ENCODE measurements around the gene OR2H2. TPM values are rescaled to one million over a fixed set of nuclear protein-coding genes. Genes with fewer than 3 reads are reported as not detected.

The OR2H2 gene
- polyA plus RNA-seq, 2 donors, result not detected

- Histone ChIP-seq H3K4me3 (ENCODE audit: low read depth in 1 of 2, low read length in 2 of 2) (no peak overlapping the region), H3K36me3 (ENCODE audit: control insufficient read depth in 2 of 2, insufficient read depth in 2 of 2, low read length in 1 of 2) (no peaks in the 10 kb centered on the region), H3K27me3 (ENCODE audit: control insufficient read depth in 1 of 2, insufficient read depth in 2 of 2, low read length in 2 of 2) (no peaks in the 10 kb centered on the region), H3K4me1 (ENCODE audit: control insufficient read depth in 2 of 2, insufficient read depth in 2 of 2, low read length in 1 of 2) (no peaks in the 10 kb centered on the region), H3K27ac (ENCODE audit: low read depth in 2 of 2, low read length in 1 of 2) (no peak overlapping the region), H3K9me3 (ENCODE audit: control insufficient read depth in 2 of 2, insufficient read depth in 1 of 2, low read depth in 1 of 2, low read length in 1 of 2) (no peaks in the 10 kb centered on the region)
These were observed 23.8 kb upstream of the OR2H2 start for GRCh38 chr6:29561091-29561490.

- H3K36me3 ChIP-seq (ENCODE audit: control insufficient read depth in 2 of 2, insufficient read depth in 2 of 2, low read length in 1 of 2), result no peaks in the 10 kb centered on the region
- H3K27ac ChIP-seq (ENCODE audit: low read depth in 2 of 2, low read length in 1 of 2), result no peak overlapping the region
- H3K4me3 ChIP-seq (ENCODE audit: low read depth in 1 of 2, low read length in 2 of 2), result no peak overlapping the region
- no peaks in the 10 kb centered on the region for H3K9me3 ChIP-seq (ENCODE audit: control insufficient read depth in 2 of 2, insufficient read depth in 1 of 2, low read depth in 1 of 2, low read length in 1 of 2)
- H3K27me3 ChIP-seq (ENCODE audit: control insufficient read depth in 1 of 2, insufficient read depth in 2 of 2, low read length in 2 of 2), result no peaks in the 10 kb centered on the region
- no peaks in the 10 kb centered on the region for H3K4me1 ChIP-seq (ENCODE audit: control insufficient read depth in 2 of 2, insufficient read depth in 2 of 2, low read length in 1 of 2)
- WGBS, 2 donors, result 67 to 82% methylated on average over 1 of the region's 1 CpG
These were observed 23.2 kb upstream of the OR2H2 start for GRCh38 chr6:29561606-29562181.

- no peaks in the 10 kb centered on the region for H3K36me3 ChIP-seq (ENCODE audit: control insufficient read depth in 2 of 2, insufficient read depth in 2 of 2, low read length in 1 of 2)
- no peaks in the 10 kb centered on the region for H3K27me3 ChIP-seq (ENCODE audit: control insufficient read depth in 1 of 2, insufficient read depth in 2 of 2, low read length in 2 of 2)
- WGBS, 2 donors, result 59 to 71% methylated on average over 3 of the region's 3 CpGs
- H3K27ac ChIP-seq (ENCODE audit: low read depth in 2 of 2, low read length in 1 of 2), result no peak overlapping the region
- no peaks in the 10 kb centered on the region for H3K4me1 ChIP-seq (ENCODE audit: control insufficient read depth in 2 of 2, insufficient read depth in 2 of 2, low read length in 1 of 2)
- no peak overlapping the region for H3K4me3 ChIP-seq (ENCODE audit: low read depth in 1 of 2, low read length in 2 of 2)
- no peaks in the 10 kb centered on the region for H3K9me3 ChIP-seq (ENCODE audit: control insufficient read depth in 2 of 2, insufficient read depth in 1 of 2, low read depth in 1 of 2, low read length in 1 of 2)
These were observed 21.4 kb upstream of the OR2H2 start for GRCh38 chr6:29563435-29563965.

GRCh38 chr6:29564875-29565274 is 20.0 kb upstream of the OR2H2 start:
- no peaks in the 10 kb centered on the region for H3K9me3 ChIP-seq (ENCODE audit: control insufficient read depth in 2 of 2, insufficient read depth in 1 of 2, low read depth in 1 of 2, low read length in 1 of 2)
- no peaks in the 10 kb centered on the region for H3K4me1 ChIP-seq (ENCODE audit: control insufficient read depth in 2 of 2, insufficient read depth in 2 of 2, low read length in 1 of 2)
- no peaks in the 10 kb centered on the region for H3K36me3 ChIP-seq (ENCODE audit: control insufficient read depth in 2 of 2, insufficient read depth in 2 of 2, low read length in 1 of 2)
- no peak overlapping the region for H3K27ac ChIP-seq (ENCODE audit: low read depth in 2 of 2, low read length in 1 of 2)
- no peaks in the 10 kb centered on the region for H3K27me3 ChIP-seq (ENCODE audit: control insufficient read depth in 1 of 2, insufficient read depth in 2 of 2, low read length in 2 of 2)
- H3K4me3 ChIP-seq (ENCODE audit: low read depth in 1 of 2, low read length in 2 of 2), result no peak overlapping the region

GRCh38 chr6:29566856-29567255 is 18.1 kb upstream of the OR2H2 start:
- Histone ChIP-seq H3K27ac (ENCODE audit: low read depth in 2 of 2, low read length in 1 of 2) (no peak overlapping the region), H3K36me3 (ENCODE audit: control insufficient read depth in 2 of 2, insufficient read depth in 2 of 2, low read length in 1 of 2) (no peaks in the 10 kb centered on the region), H3K4me1 (ENCODE audit: control insufficient read depth in 2 of 2, insufficient read depth in 2 of 2, low read length in 1 of 2) (no peaks in the 10 kb centered on the region), H3K27me3 (ENCODE audit: control insufficient read depth in 1 of 2, insufficient read depth in 2 of 2, low read length in 2 of 2) (no peaks in the 10 kb centered on the region), H3K4me3 (ENCODE audit: low read depth in 1 of 2, low read length in 2 of 2) (no peak overlapping the region), H3K9me3 (ENCODE audit: control insufficient read depth in 2 of 2, insufficient read depth in 1 of 2, low read depth in 1 of 2, low read length in 1 of 2) (no peaks in the 10 kb centered on the region)
- whole genome bisulfite sequencing, 2 donors, result 73 to 77% methylated on average over 5 of the region's 5 CpGs

- Histone ChIP-seq H3K9me3 (ENCODE audit: control insufficient read depth in 2 of 2, insufficient read depth in 1 of 2, low read depth in 1 of 2, low read length in 1 of 2) (no peaks in the 10 kb centered on the region), H3K27me3 (ENCODE audit: control insufficient read depth in 1 of 2, insufficient read depth in 2 of 2, low read length in 2 of 2) (no peaks in the 10 kb centered on the region), H3K27ac (ENCODE audit: low read depth in 2 of 2, low read length in 1 of 2) (no peak overlapping the region), H3K36me3 (ENCODE audit: control insufficient read depth in 2 of 2, insufficient read depth in 2 of 2, low read length in 1 of 2) (no peaks in the 10 kb centered on the region), H3K4me1 (ENCODE audit: control insufficient read depth in 2 of 2, insufficient read depth in 2 of 2, low read length in 1 of 2) (no peaks in the 10 kb centered on the region), H3K4me3 (ENCODE audit: low read depth in 1 of 2, low read length in 2 of 2) (no peak overlapping the region)
- 29 to 39% methylated on average over 2 of the region's 2 CpGs for WGBS, 2 donors
These were observed 17.4 kb upstream of the OR2H2 start for GRCh38 chr6:29567541-29567940.

- no peak overlapping the region for H3K27ac ChIP-seq (ENCODE audit: low read depth in 2 of 2, low read length in 1 of 2)
- no peaks in the 10 kb centered on the region for H3K9me3 ChIP-seq (ENCODE audit: control insufficient read depth in 2 of 2, insufficient read depth in 1 of 2, low read depth in 1 of 2, low read length in 1 of 2)
- H3K36me3 ChIP-seq (ENCODE audit: control insufficient read depth in 2 of 2, insufficient read depth in 2 of 2, low read length in 1 of 2), result no peaks in the 10 kb centered on the region
- no peaks in the 10 kb centered on the region for H3K27me3 ChIP-seq (ENCODE audit: control insufficient read depth in 1 of 2, insufficient read depth in 2 of 2, low read length in 2 of 2)
- 57 to 68% methylated on average over 5 of the region's 5 CpGs for WGBS, 2 donors
- H3K4me1 ChIP-seq (ENCODE audit: control insufficient read depth in 2 of 2, insufficient read depth in 2 of 2, low read length in 1 of 2), result no peaks in the 10 kb centered on the region
- H3K4me3 ChIP-seq (ENCODE audit: low read depth in 1 of 2, low read length in 2 of 2), result no peak overlapping the region
These were observed 16.9 kb upstream of the OR2H2 start for GRCh38 chr6:29567991-29568390.

GRCh38 chr6:29576056-29576455 is 8.9 kb upstream of the OR2H2 start:
- no peaks in the 10 kb centered on the region for H3K36me3 ChIP-seq (ENCODE audit: control insufficient read depth in 2 of 2, insufficient read depth in 2 of 2, low read length in 1 of 2)
- H3K9me3 ChIP-seq (ENCODE audit: control insufficient read depth in 2 of 2, insufficient read depth in 1 of 2, low read depth in 1 of 2, low read length in 1 of 2), result no peaks in the 10 kb centered on the region
- no peak overlapping the region for H3K27ac ChIP-seq (ENCODE audit: low read depth in 2 of 2, low read length in 1 of 2)
- no peaks in the 10 kb centered on the region for H3K27me3 ChIP-seq (ENCODE audit: control insufficient read depth in 1 of 2, insufficient read depth in 2 of 2, low read length in 2 of 2)
- no peak overlapping the region for H3K4me3 ChIP-seq (ENCODE audit: low read depth in 1 of 2, low read length in 2 of 2)
- no peaks in the 10 kb centered on the region for H3K4me1 ChIP-seq (ENCODE audit: control insufficient read depth in 2 of 2, insufficient read depth in 2 of 2, low read length in 1 of 2)

GRCh38 chr6:29577544-29577943 is 7.4 kb upstream of the OR2H2 start:
- Histone ChIP-seq H3K27ac (ENCODE audit: low read depth in 2 of 2, low read length in 1 of 2) (no peak overlapping the region), H3K9me3 (ENCODE audit: control insufficient read depth in 2 of 2, insufficient read depth in 1 of 2, low read depth in 1 of 2, low read length in 1 of 2) (no peaks in the 10 kb centered on the region), H3K4me1 (ENCODE audit: control insufficient read depth in 2 of 2, insufficient read depth in 2 of 2, low read length in 1 of 2) (no peaks in the 10 kb centered on the region), H3K4me3 (ENCODE audit: low read depth in 1 of 2, low read length in 2 of 2) (no peak overlapping the region), H3K36me3 (ENCODE audit: control insufficient read depth in 2 of 2, insufficient read depth in 2 of 2, low read length in 1 of 2) (no peaks in the 10 kb centered on the region), H3K27me3 (ENCODE audit: control insufficient read depth in 1 of 2, insufficient read depth in 2 of 2, low read length in 2 of 2) (no peaks in the 10 kb centered on the region)
- WGBS, 2 donors, result 69 to 70% methylated on average over 7 of the region's 7 CpGs

- Histone ChIP-seq H3K4me3 (ENCODE audit: low read depth in 1 of 2, low read length in 2 of 2) (no peak overlapping the region), H3K27me3 (ENCODE audit: control insufficient read depth in 1 of 2, insufficient read depth in 2 of 2, low read length in 2 of 2) (no peaks in the 10 kb centered on the region), H3K36me3 (ENCODE audit: control insufficient read depth in 2 of 2, insufficient read depth in 2 of 2, low read length in 1 of 2) (no peaks in the 10 kb centered on the region), H3K9me3 (ENCODE audit: control insufficient read depth in 2 of 2, insufficient read depth in 1 of 2, low read depth in 1 of 2, low read length in 1 of 2) (no peaks in the 10 kb centered on the region), H3K27ac (ENCODE audit: low read depth in 2 of 2, low read length in 1 of 2) (no peak overlapping the region), H3K4me1 (ENCODE audit: control insufficient read depth in 2 of 2, insufficient read depth in 2 of 2, low read length in 1 of 2) (no peaks in the 10 kb centered on the region)
- WGBS, 2 donors, result 4 to 6% methylated on average over 3 of the region's 3 CpGs
These were observed 4.6 kb downstream of the OR2H2 start for GRCh38 chr6:29589423-29590048.
